Stimulated activated CD4-positive, alpha-beta T cell treated with anti-CD3 and anti-CD28 coated beads, Interleukin-15, amount 100 ng/mL, for 1 hour (primary cell): ENCODE measurements around the gene FKBP1A.

Source experiments
- DNase-seq, 2 donors: peaks; one replicate each; pipeline ENCODE4 v3.0.0-alpha.2; 2020; ENCODE audit warnings: low read depth in 1 of 2, low spot score in 1 of 2

FKBP1A gene

DNA sequence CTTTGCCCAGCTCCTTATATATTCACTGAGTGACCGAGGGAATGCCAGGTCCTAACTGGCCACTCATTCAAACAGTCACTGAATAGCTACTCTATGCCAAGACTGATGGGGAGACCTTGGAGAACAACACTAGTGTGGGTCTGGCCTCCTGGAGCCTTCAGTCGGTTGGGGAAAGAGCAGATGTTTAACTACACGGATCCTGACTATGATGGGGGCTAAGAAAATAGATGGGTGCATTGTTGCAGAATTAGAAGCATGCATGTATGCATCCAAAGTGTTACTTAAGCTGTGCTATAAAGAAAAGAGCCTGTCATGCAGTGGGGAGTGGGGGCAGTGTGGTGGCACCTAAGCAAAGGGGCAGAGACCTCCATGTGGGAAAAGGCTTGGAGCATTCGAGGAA, 6.5 kb downstream of the FKBP1A start:
- no peak for DNase-seq

DNA sequence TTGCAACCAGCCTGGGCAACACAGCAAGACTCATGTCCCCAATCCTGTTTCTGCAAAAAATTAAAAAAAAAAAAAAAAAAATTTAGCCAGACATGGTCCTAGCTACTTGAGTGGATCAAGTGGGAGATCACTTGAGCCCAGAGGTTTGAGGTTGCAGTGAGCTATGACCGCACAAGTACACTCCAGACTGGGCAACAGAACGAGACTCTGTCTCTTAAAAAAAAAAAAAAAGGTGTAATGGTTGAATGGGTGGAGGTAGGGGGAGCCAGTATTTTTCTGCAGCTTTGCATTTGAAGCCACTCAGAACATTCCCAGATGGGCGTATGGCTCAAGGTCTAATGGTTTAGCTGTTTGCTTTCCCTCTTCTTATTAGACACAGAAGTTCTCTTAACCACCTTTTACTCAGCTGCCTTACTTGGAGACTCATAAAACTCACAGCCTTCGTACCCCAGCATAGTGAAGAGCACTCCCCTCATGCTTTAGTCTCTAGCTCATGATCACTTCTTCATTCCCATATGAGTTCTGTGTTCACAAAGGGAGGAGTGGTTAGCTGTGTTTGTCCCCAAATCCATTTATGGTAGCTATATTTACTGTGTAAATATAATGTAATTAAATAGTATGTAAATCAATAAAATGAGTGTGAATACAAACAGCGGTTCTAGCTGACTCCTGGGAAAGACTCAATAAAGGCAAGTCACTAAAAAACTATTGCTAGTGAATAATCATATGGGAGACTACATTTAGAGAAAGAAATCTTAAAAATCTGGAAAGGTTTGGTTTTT, 9.0 kb downstream of the FKBP1A start:
- DNase-seq = no peak

- no peak for DNase-seq
Observed at GRCh38 chr20:1382670-1383069, 10.2 kb downstream of the FKBP1A start.

DNA sequence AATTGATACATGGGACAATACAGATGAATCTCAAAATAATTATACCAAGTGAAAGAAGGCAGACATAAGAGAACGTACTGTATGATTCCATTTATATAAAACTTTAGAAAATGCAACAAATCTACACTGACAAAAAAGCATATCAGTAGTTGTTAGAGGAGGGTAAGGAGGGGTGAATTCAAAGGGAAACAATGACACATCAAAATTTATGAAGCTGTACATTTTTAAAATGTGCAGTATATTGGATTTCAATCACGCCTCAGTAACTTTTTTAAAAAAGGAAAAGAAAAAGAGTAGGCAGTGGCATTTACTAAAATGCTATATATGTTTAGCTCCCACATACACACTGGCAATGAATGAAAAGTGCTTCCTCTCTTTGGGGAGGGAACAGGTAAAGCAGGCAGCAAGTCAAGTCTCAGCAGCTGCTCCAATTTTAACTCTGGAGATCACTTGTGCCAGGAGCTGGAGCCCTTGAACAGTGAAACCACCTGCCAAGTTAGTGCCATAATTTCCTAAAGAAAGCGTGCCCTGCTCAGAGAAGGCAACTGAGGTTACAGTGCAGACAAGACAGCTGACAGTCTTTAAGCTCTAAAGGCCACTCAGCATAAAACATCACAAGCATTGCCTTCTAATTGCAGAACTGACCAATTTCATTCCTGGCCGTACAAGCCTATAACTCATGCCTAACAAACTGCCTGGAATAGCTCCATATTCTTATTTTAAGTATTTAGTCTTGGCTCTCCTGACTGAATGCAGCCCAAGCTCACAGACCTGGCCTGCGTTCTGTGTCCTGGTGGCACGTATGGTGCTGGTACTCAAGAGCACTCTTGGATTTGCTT, 10.9 kb downstream of the FKBP1A start:
- DNase-seq = no peak

- DNase-seq = no peak
Observed at GRCh38 chr20:1378735-1379125, 14.1 kb downstream of the FKBP1A start.

DNA sequence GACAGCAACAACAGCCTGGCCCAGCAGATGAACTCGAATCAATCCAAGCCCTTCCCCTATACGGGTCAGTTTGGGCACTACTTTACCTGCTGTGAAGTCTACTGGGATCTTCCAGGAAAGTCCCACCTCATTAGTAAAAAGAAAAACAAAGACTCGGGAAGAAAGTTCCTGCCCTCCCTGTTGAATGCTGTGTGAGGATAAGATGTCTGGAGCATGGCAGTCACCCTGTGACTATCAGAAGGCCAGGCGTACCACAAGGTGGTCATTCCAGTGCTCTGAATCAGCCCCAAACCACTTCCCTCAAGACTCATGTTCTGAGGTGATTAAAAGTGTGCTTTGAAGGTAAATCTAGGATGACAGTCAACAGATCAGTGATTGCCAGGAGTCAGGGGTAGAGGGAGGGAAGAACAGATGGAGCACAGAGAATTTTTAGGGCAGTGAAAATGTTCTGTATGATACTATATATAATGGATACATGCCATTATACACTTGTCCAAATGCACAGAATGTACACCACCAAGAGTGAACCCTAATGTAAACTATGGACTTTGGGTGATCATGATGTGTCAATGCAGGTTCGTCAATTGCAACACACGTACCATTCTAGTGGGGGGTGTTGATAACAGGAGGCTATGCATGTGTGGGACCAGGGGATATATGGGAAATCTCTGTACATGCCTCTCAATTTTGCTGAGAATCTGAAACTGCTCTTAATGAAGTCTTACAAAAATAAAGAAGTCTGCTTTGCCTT, 14.7 kb downstream of the FKBP1A start:
- no peak for DNase-seq

GRCh38 chr20:1377341-1377871, 15.4 kb downstream of the FKBP1A start:
- DNase-seq = no peak

DNA sequence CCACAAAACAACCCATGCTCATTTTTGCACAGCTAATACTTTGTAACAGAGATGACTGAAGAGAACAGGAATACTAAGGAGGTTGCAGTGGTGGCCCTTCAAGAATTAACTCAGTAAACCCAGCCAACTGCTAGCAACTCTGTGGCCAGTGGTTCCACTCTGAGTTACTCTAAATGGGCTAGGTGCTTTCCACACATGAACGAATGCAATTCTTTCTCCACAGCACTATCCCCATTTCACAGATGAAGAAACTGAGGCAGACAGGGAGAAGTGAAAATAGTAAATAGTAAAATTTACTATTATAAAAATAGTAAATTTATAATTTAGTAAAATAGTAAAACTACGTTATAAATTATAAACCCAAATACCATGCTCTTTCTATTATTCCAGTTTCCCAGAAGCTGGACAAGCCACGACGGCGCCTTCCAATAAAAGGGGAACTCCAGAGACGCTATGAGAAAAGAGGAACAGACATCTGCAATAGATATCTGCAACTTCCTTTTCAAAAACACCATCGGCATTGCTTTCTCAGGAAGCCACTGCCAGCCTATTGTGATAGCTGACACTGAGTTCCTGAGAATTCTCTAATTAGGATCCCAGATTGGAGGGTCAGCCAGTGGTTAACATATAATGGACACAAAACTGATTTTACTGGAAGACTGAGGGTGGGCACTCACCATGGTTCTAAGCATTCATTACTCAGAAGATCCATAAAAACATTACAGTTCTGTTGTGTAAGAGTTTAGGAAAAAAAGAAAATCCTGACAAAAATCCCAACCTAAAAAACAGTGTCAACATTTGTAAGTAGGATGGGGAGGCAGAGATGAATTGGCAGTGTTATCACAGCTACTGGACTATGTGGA, 16.2 kb downstream of the FKBP1A start:
- DNase-seq = no peak

GRCh38 chr20:1376007-1376406, 16.8 kb downstream of the FKBP1A start:
- no peak for DNase-seq

- no peak for DNase-seq
Observed at GRCh38 chr20:1375515-1375914, 17.3 kb downstream of the FKBP1A start.

DNA sequence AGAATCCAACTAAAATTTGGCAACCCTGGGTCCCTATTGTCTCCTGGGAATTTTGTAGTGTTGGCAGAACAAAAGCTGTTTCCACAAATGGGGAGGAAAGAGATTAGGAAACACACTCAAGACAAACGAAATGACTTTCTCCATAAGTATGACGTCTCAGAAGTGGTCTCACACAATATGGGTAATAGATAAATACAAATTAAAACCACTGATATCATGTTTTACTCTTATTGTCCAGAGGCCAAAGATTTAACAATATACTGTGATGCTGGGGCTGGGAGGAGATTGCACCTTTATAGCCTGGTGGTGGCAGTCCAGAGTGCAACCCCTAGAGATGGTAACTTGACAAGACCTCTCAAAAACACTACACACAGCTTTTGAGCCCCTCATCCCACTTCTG, 18.6 kb downstream of the FKBP1A start:
- no peak for DNase-seq

GRCh38 chr20:1373614-1374013, 19.2 kb downstream of the FKBP1A start:
- no peak for DNase-seq

DNA sequence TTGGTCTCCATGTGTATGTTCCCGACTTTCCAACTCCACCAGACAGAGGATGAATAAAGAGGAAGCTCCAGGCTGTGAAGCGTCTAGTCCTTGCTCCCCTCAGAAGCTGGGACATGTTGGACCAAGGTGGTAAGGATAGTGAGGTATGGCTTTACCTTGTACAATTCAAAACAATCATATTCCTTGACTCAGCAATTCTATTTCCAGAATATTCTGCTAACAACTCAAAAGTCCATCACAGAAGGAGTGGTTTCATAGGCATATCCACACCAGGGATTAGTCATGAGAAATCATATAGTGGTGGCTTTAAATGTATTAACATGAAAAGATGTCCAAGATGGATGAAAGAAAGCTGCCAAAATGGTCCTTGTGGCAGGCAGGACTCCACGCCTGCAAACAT, 19.8 kb downstream of the FKBP1A start:
- no peak for DNase-seq

DNA sequence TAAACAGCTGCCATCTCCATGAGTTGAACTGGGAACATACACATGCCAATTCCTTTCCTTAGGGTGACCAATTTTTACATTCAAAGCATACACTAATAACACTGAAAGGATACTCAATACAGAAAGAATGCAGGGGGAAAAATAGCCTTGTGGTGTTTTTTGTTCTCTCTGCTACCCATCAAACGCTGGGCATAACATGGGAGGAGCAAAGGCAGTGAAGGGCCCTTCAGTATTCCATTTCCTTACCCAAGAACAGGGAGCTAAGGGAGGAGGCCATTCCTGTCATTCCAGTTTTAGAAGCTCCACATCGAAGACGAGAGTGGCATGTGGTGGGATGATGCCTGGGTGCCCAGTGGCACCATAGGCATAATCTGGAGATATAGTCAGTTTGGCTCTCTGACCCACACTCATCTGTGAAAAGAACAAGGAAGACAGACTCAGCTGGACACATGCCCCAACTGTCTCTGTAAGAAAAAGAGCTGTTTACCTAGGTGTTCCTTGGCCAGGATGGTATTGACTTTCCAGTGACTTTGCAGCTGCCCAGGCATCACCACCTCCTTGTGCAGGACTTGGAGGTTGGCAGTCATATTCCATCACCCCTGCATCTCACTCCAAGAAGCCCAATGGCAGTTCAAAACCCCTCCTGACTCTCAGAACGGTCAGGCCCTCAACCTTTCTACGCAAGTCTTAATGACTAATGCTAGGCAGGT, 20.9 kb downstream of the FKBP1A start:
- no peak for DNase-seq

DNA sequence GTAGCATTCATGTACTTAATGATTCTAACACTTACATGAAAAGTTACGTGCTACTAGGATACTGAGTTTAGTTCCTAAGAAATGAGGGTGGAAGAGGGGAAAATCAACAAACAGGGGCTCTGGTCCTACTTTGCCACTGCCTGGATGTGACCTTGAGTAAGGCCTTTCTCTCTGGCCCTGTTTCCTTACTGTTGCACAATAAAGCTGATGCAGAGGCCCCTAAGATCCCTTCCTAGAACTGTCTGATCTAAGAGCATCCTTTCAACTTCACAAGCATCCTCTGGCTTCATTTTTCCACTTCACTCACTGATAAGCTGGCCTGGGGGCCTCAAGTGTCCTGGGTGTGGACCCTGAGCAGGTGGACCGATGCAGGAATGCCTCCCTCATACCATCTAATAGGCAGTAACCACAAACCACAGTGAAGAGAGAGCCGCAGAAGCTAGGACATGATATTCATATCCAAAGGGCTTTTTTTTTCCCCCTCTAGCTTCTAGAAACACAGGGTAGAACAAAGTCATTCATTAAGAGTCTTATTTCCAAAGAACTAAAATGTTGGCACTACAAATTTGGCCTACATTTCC, 21.6 kb downstream of the FKBP1A start:
- DNase-seq = no peak

- DNase-seq = no peak
Observed at GRCh38 chr20:1370548-1371110, 22.2 kb downstream of the FKBP1A start.

DNA sequence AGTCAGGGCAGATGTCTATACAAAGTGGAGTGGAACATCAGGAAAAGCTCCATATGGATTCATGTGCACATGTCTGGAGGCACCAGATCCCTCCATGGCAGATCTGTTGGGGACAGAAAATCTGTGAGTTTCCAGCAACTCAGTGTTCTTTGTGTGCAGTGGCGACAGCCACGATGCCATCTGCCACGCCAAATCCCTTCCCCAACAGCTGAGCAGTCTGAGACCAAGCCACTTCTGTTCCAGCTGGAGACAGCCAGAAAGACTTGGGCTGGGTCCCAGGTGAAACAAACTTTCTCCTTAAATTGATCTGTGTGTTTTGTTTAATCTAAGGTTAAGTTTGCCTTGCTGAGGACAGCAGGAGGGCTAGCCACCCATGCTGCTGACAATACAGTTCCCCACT, 22.9 kb downstream of the FKBP1A start:
- no peak for DNase-seq

GRCh38 chr20:1368448-1369199, 24.2 kb downstream of the FKBP1A start:
- no peak for DNase-seq

- no peak for DNase-seq
Observed at GRCh38 chr20:1367479-1367878, 25.4 kb downstream of the FKBP1A start.
